Posterior cingulate gyrus (tissue), 11 donors: ENCODE measurements around the gene GOLGA8T.
"Not testable (repeated sequence)": the region's sequence is repeated elsewhere in the genome, so short reads cannot be mapped to it uniquely, and the experiment has no call there.

ENCODE experiments used
- DNase-seq, 10 donors: peaks; one replicate each; pipeline versions ENCODE4 v3.0.0 to v3.0.0-alpha.2; 2020 to 2021; ENCODE audit warnings: mixed read lengths in 3 of 10
- intact Hi-C: fragments of 100-400 bp; cut with DNase I; formaldehyde crosslinking; loops from one replicate; pipeline ENCODE4 v1.15.1; 2023

The GOLGA8T gene

DNA sequence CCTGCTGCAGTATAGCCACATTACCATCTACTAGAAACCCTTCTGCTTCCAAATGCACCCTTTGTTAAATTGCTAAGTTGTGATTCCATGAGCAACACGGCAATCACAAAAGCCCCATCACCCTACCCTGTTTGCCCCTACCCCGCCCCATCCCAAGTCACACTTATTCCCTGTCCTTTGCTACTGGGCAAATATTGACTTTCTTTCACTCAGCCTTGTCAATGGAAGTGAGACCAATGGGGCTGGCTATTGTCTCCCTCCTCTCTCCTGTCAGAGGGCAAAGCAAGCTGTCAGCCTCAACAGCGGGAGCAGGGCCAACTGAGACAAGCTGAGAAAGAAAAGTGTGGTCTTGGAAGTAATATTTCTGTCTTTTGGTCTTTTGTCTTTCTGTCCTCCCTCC is 52.6 kb downstream of the GOLGA8T start:
- intact Hi-C loops, DNase-seq: not testable (repeated sequence)

DNA sequence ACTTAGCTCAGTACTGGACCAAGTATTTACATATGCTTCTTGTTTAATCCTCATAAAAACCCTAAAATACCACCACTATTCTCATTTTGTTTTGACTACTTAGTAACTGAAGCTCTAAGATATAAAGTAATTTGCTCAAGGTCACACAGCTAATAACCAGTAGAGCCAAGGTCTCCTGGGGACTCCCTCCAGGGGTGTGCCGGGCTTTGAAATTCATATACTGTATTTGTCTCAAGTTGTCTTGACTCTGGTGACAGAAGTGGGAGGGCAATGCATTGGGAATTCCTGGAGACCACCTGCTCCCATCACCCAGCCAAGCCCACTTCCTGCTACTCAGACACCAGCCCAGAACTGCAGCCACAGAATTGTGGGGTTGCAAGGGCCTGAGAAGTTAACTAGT is 54.9 kb downstream of the GOLGA8T start:
- intact Hi-C loops, DNase-seq: not testable (repeated sequence)

DNA sequence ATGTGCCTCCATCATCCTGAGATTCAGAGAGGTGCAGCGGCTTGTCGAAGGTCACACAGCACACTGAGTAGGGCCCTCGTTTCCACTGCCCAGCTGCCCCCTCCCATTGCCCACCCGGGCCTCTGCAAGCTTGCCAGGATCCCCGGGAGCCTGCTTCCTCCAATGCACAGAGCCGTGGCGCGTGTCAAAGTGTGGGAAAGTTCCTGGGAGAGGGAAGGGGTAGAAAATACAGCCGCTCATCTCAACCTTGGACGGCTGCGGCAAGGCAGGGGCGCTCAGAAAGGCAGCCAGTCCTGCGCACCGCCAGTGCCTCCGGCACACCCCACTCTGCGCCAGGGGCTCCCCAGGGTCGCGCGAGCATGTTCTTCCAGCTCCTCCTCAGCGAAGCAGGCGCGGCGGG is 56.3 kb downstream of the GOLGA8T start:
- peak in 3 of 10 donors; percentile 12 to 42 (median 38) for DNase-seq
- intact Hi-C loops = not testable (repeated sequence)

DNA sequence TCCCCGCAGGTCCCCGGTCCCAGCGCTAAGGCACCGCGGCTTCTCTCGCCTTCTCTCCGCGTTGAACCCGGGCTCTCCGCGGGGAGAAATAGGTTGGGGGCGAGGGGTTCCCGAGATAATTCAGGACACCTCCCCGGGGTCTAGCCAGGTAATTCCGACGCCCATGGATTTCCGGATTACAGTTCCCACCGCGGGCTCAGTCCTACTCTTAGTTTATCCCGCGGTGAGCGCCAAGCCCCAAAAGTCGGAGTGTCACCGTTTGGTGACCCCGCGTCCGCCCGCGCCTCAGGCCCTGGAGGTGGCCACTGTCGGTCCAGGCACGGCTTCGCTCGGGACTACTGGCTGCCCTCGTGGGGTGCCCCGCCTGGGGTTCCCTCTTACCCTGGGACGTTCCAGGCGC is 56.8 kb downstream of the GOLGA8T start:
- intact Hi-C loops, DNase-seq: not testable (repeated sequence)

DNA sequence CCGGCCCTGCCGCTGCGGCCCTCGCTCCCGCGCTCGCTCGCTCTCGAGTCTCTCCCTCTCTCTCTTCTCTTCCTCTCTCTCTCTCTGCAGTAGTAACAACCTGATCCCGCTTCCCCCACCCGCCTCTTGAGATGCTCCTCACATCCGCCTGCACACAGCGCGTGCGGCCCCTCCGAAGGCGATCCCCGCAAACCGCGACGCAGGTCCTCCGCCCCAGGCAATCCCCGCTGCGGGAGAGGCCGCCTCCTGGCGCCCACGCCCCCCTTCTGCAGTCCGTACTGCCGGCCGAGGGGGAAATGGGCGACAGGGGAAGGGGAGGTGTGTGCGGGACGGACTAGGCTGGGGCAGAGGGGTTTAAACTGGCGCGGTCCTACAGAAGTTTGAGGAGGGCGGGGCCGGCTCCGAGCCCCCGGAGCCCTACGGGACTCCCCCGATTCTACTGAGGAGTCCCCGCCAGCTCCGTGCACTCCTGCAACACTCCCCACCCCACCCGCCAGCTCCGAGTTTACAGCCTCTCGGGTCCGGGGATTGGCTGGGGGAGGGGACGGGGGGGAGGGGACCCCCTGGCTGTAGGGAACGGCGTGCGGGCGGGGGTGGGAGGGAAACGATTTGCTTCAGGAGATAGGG is 57.4 kb downstream of the GOLGA8T start:
- intact Hi-C loops, DNase-seq: not testable (repeated sequence)

DNA sequence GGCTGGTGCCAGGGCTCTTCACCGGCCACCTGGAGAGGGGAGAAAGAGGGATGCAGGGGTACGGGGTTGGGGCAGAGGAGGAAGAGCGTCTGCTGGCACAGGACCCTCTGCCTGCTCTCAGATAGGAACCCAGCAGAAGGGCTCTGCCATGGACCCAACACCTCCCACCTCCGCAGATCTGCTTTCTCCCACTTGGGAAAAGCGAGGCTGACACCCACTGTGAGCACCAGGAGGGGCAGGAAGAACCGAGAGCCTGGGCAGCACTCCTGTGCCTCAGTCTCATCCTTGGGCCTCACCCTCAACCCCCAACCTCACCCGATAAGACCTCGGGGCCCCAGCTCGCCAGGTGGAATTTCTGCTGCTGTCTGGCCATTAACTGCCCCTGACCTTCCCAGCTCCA is 58.0 kb downstream of the GOLGA8T start:
- DNase-seq, intact Hi-C loops: not testable (repeated sequence)
